Ishikawa (cell line): Measurements from ENCODE around the gene EFCAB13.

Experiments used
- CEBPB ChIP-seq: IDR thresholded peaks from 2 replicates; pipeline ENCODE4 v1.6.1; 2012
- EGR1 ChIP-seq: IDR thresholded peaks from 2 replicates; pipeline ENCODE4 v1.6.1; 2012
- EP300 ChIP-seq: IDR thresholded peaks from 2 replicates; pipeline ENCODE4 v1.6.1; 2012; ENCODE audit warnings: borderline replicate concordance
- MAX ChIP-seq: IDR thresholded peaks from 2 replicates; pipeline ENCODE4 v1.6.1; 2012
- TAF1 ChIP-seq: IDR thresholded peaks from 2 replicates; pipeline ENCODE4 v1.6.1; 2012; ENCODE audit warnings: low read depth, mild to moderate bottlenecking
- YY1 ChIP-seq: IDR thresholded peaks from 2 replicates; pipeline ENCODE4 v1.6.1; 2012; ENCODE audit warnings: low read depth
- TF ChIP-seq, protein P1 (sequence below): IDR thresholded peaks from 2 replicates; pipeline ENCODE4 v1.6.1; 2012; ENCODE audit warnings: low read depth, mild to moderate bottlenecking

GRCh38 chr17:47400333-47400732 is 76.6 kb downstream of the EFCAB13 start:
- no peak for TF ChIP-seq EP300
- no peak for TF ChIP-seq YY1
- no peak for TF ChIP-seq EGR1
- TF ChIP-seq MAX = no peak
- TF ChIP-seq, protein P1, sequence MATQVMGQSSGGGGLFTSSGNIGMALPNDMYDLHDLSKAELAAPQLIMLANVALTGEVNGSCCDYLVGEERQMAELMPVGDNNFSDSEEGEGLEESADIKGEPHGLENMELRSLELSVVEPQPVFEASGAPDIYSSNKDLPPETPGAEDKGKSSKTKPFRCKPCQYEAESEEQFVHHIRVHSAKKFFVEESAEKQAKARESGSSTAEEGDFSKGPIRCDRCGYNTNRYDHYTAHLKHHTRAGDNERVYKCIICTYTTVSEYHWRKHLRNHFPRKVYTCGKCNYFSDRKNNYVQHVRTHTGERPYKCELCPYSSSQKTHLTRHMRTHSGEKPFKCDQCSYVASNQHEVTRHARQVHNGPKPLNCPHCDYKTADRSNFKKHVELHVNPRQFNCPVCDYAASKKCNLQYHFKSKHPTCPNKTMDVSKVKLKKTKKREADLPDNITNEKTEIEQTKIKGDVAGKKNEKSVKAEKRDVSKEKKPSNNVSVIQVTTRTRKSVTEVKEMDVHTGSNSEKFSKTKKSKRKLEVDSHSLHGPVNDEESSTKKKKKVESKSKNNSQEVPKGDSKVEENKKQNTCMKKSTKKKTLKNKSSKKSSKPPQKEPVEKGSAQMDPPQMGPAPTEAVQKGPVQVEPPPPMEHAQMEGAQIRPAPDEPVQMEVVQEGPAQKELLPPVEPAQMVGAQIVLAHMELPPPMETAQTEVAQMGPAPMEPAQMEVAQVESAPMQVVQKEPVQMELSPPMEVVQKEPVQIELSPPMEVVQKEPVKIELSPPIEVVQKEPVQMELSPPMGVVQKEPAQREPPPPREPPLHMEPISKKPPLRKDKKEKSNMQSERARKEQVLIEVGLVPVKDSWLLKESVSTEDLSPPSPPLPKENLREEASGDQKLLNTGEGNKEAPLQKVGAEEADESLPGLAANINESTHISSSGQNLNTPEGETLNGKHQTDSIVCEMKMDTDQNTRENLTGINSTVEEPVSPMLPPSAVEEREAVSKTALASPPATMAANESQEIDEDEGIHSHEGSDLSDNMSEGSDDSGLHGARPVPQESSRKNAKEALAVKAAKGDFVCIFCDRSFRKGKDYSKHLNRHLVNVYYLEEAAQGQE = no peak
- no peak for TF ChIP-seq TAF1
- TF ChIP-seq CEBPB = no peak
